GM12801 (cell line): Measurements from ENCODE around the gene ZNRF1.

Source experiments
- TF ChIP-seq, protein P1 (sequence below): IDR thresholded peaks from one replicate; pipeline ENCODE4 v1.5.1; 2011; ENCODE audit warnings: control low read depth; ENCODE audit not compliant: insufficient read length; ENCODE audit errors: extremely low read depth

The ZNRF1 gene

DNA sequence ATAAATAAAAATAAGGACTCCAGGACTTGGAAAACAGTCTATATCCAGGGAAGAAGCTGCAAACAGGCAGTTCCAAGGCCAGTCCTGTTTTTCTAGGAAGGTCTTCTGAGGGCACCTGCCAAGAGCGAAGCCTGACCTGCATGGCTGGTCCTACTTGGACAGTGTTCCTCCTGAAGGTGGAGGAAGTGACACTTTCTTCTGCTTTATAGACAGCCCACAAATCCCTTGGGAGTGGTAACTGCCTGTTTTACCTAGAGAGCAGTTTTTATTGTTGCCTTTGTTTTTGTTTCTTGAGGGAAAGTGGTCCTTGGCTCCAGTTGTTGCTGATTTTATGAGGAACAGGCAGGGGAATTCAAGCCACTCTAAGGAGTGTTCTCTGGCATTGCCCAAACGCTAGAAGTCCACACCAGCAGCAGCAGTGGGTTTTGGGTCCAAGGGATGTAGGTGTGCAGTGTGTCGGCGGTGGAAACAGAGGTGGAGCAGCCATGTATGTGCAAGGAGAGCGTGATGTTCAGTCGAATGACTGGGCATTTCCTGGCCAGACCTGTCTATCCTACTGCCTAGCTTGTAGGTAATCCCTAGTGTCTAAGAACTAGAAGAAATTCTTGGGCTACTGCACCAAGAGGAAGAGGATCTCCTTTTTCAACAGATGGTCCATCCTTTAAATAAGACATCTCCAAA lies 82.5 kb downstream of the ZNRF1 start:
- TF ChIP-seq, protein P1, sequence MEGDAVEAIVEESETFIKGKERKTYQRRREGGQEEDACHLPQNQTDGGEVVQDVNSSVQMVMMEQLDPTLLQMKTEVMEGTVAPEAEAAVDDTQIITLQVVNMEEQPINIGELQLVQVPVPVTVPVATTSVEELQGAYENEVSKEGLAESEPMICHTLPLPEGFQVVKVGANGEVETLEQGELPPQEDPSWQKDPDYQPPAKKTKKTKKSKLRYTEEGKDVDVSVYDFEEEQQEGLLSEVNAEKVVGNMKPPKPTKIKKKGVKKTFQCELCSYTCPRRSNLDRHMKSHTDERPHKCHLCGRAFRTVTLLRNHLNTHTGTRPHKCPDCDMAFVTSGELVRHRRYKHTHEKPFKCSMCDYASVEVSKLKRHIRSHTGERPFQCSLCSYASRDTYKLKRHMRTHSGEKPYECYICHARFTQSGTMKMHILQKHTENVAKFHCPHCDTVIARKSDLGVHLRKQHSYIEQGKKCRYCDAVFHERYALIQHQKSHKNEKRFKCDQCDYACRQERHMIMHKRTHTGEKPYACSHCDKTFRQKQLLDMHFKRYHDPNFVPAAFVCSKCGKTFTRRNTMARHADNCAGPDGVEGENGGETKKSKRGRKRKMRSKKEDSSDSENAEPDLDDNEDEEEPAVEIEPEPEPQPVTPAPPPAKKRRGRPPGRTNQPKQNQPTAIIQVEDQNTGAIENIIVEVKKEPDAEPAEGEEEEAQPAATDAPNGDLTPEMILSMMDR = no peak

DNA sequence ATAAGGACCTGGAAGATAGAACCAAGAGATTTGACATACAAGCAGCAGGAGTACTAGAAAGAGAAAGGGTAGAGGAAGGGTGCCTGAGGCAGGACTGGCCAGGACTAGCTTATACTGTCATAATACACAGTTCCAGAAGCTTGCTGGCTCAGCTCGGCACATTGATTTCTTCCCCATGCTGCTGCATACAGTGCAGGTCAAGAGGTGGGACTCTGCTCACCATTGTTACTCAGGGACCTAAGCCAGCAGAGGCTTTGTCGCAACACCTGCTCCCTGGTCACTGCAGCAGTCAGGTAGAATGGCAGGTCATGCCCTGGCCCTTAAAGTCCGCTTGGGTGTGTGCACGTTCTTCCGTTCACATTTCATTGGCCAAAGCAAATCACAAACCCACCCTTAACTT lies 85.0 kb downstream of the ZNRF1 start:
- TF ChIP-seq, protein P1 = no peak

DNA sequence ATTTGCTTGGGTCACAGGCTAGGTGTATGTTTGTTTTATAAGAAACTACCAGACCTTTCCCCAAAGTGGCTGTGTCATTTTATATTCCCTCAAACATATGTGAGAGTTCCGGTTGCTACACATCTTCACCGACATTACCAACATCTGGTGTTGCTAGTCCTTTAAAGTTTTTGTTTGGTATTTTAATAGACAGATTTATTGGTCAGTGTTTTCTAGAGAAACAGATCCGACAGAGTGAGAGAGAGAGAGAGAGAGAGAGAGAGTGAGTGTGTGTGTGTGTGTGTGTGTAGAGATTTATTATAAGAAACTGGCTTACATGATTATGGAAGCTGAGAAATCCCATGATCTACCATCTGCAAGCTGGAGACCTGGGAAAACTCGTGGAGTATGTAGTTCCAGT lies 86.7 kb downstream of the ZNRF1 start:
- TF ChIP-seq, protein P1 = no peak

DNA sequence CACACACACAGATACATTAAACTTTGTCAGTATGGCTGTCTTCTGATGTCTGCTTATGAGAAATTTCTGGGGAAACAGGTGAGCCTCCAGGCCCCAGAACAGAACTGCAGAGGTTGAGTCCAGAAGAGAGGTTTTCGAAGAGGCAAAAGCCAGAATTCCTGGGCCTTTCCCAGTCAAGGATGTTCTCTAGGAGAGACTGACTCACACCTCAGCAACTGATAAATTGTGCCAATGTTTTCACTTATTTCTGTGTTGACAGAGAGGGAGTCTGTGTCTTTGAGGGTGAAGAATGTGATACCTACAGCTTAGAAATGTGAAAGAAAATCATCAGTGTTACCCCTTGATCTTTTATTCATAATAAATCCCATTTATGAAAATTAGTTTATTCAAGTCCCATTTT lies 87.5 kb downstream of the ZNRF1 start:
- TF ChIP-seq, protein P1 = no peak

DNA sequence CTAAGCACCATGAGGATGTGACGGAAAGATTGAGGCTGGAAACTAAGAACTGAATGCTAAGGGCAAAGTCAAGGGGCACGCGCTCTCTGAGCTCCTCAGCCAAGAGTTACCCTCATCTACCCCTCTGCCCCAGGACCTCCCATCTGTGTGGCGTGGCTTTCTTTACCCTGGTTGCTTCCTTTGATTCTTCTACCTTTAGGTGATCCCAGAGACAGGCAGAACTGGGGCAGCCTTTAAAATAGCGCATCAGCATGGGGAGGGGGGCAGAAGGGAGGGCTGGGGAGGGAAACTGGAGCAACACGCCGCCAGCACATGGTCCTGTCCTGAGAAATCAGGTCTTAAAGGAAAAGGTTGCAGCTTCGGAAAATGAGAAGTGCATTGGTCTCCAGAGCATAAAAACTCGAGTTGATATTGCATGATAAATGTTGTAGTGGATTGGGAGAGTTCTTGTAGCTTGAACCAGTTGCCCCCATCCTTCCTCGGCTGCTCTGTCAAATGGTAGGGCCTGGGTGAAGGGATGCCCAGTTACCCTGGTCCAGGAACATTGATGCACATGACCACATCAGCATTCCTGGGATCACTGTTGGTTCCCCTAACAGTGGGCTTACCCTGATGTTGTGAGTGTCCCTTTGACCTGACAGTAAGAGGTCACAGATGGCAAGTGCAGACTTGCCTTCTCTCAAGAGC lies 88.0 kb downstream of the ZNRF1 start:
- TF ChIP-seq, protein P1 = no peak

DNA sequence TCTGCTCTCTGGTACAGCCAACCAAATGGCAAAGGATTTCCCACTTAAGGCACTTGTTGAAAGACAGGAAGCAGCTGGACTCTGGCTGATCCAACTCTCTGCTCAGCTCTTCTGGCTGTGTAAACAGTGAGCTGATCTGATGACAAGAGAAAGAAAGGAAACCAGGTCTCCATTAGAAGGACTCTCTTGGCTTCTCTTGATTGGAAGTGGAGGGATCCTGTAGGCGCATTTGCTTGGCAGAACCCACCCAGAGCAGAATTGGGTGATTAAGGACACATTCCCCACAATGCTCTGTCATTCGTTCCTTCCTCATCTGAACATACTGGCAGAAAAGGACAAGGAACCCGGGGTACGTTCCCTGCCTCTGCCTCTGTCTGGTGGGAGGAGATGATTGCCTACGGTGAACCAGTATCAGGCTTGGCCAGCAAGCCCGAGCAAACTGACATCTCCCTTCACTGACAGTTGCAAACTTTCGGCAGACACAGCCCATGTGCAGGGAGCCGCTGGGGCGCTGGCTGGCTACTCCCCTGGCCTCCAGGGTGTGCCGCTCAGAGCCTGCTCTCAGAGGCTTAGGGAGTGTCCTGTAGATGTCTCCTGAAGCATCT lies 88.7 kb downstream of the ZNRF1 start:
- TF ChIP-seq, protein P1 = no peak

DNA sequence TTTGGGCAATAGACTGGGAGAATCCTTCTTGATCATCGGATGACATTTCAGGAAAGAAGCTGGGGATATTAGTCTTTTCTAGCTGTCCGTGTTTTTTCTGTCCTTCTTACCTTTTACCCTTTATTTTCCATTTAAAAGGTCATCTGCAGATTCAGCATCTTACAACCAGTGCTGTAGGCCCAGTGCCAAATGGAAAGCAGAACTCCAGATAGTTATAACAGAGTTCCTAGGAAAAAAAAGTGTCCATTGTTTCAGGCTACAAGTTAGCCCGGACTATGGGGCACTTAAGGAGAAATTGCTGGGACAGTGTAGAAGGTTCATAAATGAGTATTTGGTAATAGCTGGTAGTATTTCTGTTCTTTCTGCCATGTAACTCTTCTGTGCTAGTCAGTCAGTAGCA lies 89.4 kb downstream of the ZNRF1 start:
- TF ChIP-seq, protein P1 = no peak
